IPS-11a (cell line): ENCODE results near the gene KCNK3.
"Not testable (repeated sequence)": the region's sequence is repeated elsewhere in the genome, so short reads cannot be mapped to it uniquely, and the experiment has no call there.

ENCODE experiments used
- H3K4me3 ChIP-seq: one replicate; pipeline ENCODE4 v1.5.1; 2013; ENCODE audit warnings: low read depth, low read length, control low read depth

Gene KCNK3

GRCh38 chr2:26660363-26660962 is 32.1 kb upstream of the KCNK3 start:
- no peak overlapping the region for H3K4me3 ChIP-seq

- not testable (repeated sequence) for H3K4me3 ChIP-seq
These were observed 27.2 kb upstream of the KCNK3 start for GRCh38 chr2:26665296-26665695.

DNA sequence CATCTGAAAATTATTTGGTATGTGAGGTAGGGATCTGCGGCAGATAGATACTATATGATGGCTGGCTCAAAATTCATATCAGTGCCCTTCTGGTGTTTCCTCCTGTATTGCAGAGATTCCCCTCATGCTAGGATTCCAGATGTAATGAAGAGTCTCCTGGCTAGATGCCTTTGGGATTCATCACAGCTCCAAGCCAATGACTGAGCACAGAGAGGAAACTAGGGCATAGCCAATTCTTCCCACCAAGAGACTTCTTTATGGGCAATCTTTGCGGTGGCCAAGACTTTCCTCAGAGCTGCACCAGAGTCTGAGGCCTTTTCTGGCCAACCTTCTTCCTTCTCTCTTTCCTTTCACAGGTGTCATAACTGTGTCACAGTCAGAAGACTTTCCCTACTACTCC is 25.9 kb upstream of the KCNK3 start:
- no peak overlapping the region for H3K4me3 ChIP-seq

GRCh38 chr2:26668041-26668440 is 24.5 kb upstream of the KCNK3 start:
- H3K4me3 ChIP-seq: no peak overlapping the region

DNA sequence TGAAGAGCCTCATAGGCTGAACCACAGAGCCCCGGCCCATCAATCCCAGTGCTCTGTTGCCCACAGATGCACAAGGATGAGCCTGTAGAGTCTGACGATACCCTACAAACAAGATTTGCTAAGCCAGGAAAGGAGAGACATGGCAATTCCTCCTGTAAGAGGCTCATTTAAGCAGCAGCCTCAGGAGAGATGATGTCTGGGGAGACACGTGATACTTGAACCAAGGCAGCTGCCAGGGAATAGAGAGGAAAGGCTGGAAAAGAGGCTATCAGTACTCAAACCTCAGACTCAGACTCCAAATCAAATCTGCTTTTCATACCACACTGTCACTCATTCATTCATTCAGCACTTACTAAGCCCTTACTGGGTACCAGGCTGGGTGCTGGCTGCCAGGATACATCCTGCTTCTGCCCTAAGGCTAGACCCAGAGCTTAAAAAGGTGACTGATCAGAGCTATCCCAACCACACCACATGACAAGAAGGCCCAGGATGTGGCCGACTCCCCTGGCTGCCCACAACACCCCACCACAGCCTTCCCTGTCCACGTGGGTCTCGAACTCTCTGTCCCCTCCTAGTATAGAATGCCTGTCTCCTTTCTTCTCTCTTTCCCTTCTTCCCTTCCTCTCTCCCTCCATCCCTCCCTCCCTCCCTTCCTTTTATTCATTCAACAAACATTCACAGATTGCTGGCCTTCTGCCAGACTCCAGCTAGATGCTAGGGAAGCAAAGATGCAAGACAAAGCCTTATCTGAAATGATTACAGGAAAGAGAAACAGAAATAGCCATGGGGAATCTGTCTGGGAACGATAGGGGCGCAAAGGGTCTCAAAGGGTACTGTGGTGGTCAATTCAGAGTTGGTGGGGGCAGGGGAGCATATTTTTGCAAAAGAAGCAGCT is 23.4 kb upstream of the KCNK3 start:
- H3K4me3 ChIP-seq: no peak overlapping the region

DNA sequence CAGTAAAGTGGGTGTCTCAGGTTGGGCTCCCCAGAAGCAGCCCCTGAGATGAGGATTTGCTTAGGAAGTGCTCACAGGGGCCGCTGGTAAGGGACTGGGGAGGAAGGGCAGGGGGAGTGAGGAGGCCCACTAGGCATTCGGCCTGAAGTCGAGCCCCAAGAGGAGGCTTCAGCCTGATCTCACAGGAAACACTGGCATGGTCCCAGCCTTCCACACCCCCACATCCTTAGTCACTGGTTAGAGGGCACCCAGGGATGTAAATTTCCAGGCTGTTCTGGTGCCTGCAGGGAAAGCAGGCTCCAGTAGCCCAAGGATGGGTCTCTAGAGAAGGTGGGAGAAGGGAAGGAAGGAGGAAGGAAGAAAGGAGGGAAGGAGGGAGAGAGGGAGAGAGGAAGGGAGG is 22.4 kb upstream of the KCNK3 start:
- no peak overlapping the region for H3K4me3 ChIP-seq

- no peak overlapping the region for H3K4me3 ChIP-seq
These were observed 21.5 kb upstream of the KCNK3 start for GRCh38 chr2:26670931-26671460.

DNA sequence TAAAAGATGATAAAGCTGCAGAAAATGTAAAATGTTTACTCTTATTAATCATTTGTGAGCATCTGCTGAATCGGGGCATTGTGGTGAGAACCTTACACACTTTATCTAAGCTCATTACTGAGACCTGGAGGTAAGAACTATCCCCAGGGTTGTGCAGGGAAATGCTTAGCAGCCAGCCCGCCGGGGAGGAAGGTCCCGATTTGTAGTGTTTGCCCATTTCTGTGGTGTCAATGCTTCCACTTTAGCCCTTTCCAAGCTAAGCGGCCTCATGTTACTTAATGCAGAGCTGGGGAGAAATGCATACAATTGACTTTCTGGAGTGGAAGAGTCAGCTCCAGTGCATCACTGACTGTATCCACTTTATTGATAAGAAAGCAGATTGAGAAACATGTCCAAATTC is 20.8 kb upstream of the KCNK3 start:
- no peak overlapping the region for H3K4me3 ChIP-seq

GRCh38 chr2:26672112-26672817 is 20.3 kb upstream of the KCNK3 start:
- no peak overlapping the region for H3K4me3 ChIP-seq

DNA sequence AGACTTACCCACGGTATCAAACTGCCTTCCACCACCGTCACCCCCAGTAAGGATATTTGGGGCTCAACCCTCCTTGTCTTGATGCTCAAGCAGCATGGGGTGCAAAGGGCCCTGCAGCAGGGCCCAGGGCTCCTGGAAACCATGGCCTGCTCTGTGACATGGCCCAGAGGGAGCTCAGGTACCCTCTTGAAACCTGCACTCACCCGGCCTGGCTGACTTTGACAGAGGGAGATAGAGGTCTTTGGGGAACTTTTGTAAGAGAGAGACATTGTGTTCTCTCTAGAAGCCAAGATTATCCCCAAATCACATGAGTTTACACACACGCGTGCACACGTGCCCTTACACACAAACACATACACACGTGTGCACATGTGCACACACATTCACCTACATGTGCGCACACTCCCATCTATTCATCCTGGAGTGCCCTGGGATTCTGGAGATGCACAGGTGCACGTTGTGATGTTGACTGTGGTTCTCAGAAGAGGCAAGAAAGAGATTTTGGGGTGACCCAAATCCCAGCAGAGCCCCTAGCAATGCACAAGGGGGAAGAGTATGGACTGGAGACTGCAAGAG is 19.6 kb upstream of the KCNK3 start:
- no peak overlapping the region for H3K4me3 ChIP-seq

DNA sequence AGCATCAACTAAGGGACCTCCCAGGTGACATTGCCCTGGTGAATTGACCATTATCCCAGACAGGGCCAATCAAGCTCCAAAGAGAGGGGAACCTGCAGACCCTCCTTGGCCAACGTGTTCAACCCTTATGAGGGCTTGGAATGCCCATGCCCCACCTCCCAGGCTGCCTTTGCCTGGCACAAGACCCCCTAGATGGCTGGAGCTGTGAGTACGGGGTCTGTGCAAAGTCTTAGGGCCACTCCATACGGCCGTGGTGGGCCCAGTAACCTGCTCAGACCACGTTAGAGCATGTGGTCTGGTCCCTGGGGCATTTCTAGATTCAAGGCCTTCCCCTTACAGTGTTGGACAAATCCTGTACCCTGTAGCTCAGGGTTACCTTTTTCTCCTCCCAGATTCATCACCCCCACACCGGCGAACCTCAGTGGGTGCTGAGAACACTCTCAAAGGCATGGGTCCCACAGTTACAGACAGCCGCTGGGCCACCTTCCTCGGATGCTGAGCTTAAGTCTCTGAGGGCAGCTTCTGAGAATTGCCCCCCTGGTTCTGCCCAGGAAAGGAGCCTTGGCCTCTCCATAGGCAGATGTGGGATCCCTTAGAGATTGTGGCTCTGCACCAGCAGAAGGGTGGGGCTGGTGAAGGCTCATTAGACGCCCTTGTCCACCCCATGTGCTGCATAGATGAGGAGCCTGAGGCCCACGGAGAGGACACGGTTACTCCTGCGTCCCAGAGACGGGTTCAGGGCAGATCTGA is 18.3 kb upstream of the KCNK3 start:
- no peak overlapping the region for H3K4me3 ChIP-seq

DNA sequence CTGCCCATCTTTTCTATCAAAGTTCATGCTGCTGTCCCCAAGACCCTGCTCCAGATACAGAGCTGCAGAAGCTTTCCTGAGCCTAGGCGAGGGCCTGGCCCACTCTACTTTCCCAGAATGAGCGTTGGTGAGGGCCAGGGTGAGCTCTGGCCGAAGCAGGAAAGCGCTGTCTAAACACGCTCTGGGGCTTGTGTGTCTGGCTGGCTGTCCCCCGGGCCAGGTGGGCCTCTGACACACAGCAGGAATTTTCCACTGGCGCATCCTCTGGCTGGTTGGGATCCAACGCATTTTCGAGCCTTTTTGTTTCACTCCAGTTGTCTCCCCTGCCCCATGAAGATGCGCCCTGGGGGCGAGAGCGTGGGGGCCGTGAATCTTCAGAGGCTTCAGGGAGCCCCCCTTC is 17.8 kb upstream of the KCNK3 start:
- no peak overlapping the region for H3K4me3 ChIP-seq

DNA sequence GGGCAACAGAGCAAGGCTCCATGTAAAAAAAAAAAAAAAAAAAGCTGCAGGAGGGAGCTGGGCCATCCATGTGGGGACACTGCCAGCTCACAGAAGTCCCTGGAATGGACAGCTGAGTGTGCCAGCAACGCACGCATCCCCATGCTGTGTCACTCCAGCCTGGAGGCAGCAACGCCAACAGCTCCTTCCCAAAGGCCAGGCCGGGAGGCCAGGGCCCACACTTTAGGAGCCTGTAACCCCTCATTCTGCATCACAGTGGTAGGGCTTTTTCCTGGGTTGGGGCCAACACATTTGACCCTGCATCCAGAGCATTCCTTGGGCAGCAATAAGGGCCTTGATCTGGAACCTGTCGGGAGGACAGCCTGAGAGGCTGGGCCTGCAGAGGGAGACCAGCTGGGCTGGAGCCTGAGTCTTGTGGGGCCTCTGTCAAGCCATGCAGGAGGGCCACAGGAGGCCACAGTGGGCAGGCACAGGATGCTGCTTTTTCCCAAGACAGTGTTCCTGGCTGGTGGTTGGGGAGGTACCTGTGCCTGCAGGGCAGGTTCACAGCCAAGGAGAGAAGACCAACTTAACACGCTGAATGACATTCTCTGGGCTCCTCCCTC is 16.8 kb upstream of the KCNK3 start:
- H3K4me3 ChIP-seq: no peak overlapping the region

DNA sequence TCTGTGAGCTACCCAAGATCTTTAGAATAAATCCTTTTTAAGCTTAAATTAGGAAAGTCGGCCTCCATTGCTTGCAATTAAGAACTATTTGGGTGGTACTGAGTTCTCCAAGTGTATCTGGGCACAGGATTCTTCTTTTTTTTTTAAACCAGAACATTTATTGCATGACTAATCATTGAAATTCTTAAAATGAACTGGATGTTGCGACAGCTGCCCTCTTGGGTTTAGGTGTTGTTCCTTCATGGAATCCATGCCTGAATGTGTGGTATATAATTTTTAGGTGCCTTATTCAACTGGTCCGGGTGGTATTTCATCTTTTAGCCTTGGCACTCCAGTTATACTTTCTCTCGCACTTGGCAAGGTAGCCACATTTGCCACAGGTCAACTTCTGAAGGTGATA is 14.5 kb upstream of the KCNK3 start:
- no peak overlapping the region for H3K4me3 ChIP-seq

DNA sequence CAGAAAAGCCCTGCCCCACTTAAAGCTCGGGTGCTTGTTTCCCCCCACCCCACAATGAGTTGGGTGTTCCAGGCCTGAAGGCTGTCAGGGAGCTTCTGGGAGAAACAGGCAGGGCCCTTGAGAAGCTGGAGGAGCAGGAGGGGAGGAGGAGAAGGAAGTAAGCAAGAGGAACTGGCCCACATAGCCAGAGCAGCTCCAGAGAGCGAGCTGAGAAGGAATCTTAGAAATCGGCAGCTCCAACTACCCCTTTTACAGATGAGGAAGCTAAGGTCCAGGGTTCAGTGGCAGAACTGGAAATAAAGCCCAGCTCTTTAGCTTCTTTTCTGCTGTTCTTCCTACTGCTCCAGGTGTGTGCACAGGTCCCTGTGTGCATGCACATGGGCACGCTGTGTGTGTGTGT is 12.7 kb upstream of the KCNK3 start:
- no peak overlapping the region for H3K4me3 ChIP-seq

- no peak overlapping the region for H3K4me3 ChIP-seq
These were observed 10.9 kb upstream of the KCNK3 start for GRCh38 chr2:26681656-26682055.

GRCh38 chr2:26682155-26682554 is 10.4 kb upstream of the KCNK3 start:
- H3K4me3 ChIP-seq: no peak overlapping the region

GRCh38 chr2:26683583-26683982 is 8.9 kb upstream of the KCNK3 start:
- H3K4me3 ChIP-seq: no peak overlapping the region

GRCh38 chr2:26685341-26685740 is 7.2 kb upstream of the KCNK3 start:
- no peak overlapping the region for H3K4me3 ChIP-seq
